ENCODE measurements around the gene OCRL.

Gene OCRL

GRCh38 chrX:129540068-129540653 is at the start of gene OCRL:
OCRL (plus strand) TSS chrX:129540259; CDS start chrX:129540440, 181 bp downstream.
- H3K27ac ChIP-seq = peak within 1 kb of the TSS; percentile 85
- TF ChIP-seq ZFX (IDR thresholded peaks at IDR 0.05) = peak; percentile 76
- TF ChIP-seq, protein P1, sequence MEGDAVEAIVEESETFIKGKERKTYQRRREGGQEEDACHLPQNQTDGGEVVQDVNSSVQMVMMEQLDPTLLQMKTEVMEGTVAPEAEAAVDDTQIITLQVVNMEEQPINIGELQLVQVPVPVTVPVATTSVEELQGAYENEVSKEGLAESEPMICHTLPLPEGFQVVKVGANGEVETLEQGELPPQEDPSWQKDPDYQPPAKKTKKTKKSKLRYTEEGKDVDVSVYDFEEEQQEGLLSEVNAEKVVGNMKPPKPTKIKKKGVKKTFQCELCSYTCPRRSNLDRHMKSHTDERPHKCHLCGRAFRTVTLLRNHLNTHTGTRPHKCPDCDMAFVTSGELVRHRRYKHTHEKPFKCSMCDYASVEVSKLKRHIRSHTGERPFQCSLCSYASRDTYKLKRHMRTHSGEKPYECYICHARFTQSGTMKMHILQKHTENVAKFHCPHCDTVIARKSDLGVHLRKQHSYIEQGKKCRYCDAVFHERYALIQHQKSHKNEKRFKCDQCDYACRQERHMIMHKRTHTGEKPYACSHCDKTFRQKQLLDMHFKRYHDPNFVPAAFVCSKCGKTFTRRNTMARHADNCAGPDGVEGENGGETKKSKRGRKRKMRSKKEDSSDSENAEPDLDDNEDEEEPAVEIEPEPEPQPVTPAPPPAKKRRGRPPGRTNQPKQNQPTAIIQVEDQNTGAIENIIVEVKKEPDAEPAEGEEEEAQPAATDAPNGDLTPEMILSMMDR (conservative IDR thresholded peaks at IDR 0.05) = peak; percentile 71

GRCh38 chrX:129490330-129490729 is 49.7 kb upstream of the OCRL start:
- TF ChIP-seq ZFX (IDR thresholded peaks at IDR 0.05) = no peak
- TF ChIP-seq, protein P1 (conservative IDR thresholded peaks at IDR 0.05) = no peak
- H3K27ac ChIP-seq = no peak overlapping the region

- no peak overlapping the region for H3K27ac ChIP-seq
- TF ChIP-seq ZFX (IDR thresholded peaks at IDR 0.05) = no peak
- TF ChIP-seq, protein P1 (conservative IDR thresholded peaks at IDR 0.05) = no peak
Measured at GRCh38 chrX:129493643-129494042, 46.4 kb upstream of the OCRL start.

- H3K27ac ChIP-seq = no peak overlapping the region
- TF ChIP-seq, protein P1 (conservative IDR thresholded peaks at IDR 0.05) = no peak
- no peak for TF ChIP-seq ZFX (IDR thresholded peaks at IDR 0.05)
Measured at GRCh38 chrX:129494887-129495286, 45.2 kb upstream of the OCRL start.

DNA sequence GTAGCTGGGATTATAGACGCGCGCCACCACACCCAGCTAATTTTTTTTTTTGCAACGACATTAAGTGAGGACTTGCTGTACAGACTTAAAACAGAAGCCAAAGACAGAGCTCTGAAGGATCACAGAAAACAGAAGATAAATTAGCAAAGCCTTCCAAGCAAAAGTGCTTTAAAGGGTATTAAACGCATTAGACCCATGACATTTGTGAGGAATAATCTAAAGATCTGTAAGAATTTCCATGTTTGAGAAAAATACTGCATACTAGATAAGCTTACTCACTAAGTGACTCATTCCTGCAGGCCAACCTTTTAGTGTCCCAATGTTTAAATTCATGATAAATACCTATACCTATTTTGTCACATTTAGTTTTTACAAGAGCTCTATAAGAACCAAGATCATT is 44.2 kb upstream of the OCRL start:
- H3K27ac ChIP-seq = no peak overlapping the region
- TF ChIP-seq, protein P1 (conservative IDR thresholded peaks at IDR 0.05) = no peak
- no peak for TF ChIP-seq ZFX (IDR thresholded peaks at IDR 0.05)

DNA sequence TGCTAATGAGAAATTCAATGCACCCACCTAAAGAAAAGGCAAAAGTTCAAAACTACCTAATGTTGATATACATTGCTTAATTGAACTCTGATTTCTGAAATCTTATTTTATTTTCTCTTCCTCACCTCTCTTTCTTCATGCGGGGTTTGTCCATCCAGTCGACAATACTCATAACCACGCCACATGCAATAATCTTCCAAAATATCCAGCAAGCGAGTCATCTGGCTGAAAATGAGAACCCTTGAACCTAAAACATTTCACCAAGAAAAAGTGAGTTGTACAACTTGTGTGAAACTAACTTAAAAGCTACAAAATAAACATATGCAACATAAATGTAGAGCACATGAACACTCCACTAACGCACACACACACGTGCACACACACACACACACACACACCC is 43.4 kb upstream of the OCRL start:
- TF ChIP-seq, protein P1 (conservative IDR thresholded peaks at IDR 0.05) = no peak
- TF ChIP-seq ZFX (IDR thresholded peaks at IDR 0.05) = no peak

DNA sequence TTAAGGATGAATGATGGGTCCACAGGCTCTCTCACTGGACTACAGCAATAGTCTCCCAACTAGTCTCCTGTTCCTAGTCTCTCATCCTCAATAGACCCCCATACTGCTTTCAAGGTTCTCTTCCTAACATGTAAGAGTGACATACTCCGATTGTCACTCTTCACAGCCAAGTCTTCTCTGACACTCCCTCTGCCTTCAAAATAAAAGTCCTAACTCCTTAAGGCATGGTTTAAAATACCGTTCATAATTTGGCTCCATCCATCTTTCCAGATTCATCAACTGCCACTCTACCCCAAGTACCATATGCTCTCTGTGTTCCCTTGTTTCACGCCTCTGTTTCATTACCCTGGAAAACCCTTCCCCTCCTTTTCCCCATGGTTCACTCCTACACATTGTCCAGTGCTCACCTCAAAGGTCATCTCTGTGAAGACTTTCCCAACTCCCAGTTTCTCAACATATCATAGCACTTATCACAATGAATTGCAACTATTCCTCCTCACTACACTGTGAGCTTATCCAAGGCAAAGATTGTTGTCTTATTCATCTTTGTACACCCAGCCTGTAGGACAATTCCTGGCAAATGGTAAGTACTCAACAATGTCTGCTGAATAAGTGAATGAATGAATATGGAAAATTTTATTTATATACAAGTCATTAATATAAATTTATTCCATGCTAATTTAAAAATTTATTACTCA is 42.8 kb upstream of the OCRL start:
- TF ChIP-seq, protein P1 (conservative IDR thresholded peaks at IDR 0.05) = no peak
- no peak for TF ChIP-seq ZFX (IDR thresholded peaks at IDR 0.05)
- no peak overlapping the region for H3K27ac ChIP-seq

More for the DNA sequence above, 43.4 kb upstream of the OCRL start:
- H3K27ac ChIP-seq = no peak overlapping the region

Data from C4-2B (cell line).